NCI-H146 (cell line): ENCODE data around the gene TBCD.
"Not testable (repeated sequence)": the region's sequence is repeated elsewhere in the genome, so short reads cannot be mapped to it uniquely, and the experiment has no call there.

Source experiments
- DNase-seq: peaks from one replicate; lab custom pipeline; 2025; lab: John Stamatoyannopoulos, UW

Gene TBCD

GRCh38 chr17:82957961-82958561, 206.2 kb downstream of the TBCD start:
- no peak for DNase-seq

GRCh38 chr17:82959242-82959930, 207.5 kb downstream of the TBCD start:
- DNase-seq = no peak

- DNase-seq = no peak
Observed at GRCh38 chr17:82959990-82960418, 208.1 kb downstream of the TBCD start.

DNA sequence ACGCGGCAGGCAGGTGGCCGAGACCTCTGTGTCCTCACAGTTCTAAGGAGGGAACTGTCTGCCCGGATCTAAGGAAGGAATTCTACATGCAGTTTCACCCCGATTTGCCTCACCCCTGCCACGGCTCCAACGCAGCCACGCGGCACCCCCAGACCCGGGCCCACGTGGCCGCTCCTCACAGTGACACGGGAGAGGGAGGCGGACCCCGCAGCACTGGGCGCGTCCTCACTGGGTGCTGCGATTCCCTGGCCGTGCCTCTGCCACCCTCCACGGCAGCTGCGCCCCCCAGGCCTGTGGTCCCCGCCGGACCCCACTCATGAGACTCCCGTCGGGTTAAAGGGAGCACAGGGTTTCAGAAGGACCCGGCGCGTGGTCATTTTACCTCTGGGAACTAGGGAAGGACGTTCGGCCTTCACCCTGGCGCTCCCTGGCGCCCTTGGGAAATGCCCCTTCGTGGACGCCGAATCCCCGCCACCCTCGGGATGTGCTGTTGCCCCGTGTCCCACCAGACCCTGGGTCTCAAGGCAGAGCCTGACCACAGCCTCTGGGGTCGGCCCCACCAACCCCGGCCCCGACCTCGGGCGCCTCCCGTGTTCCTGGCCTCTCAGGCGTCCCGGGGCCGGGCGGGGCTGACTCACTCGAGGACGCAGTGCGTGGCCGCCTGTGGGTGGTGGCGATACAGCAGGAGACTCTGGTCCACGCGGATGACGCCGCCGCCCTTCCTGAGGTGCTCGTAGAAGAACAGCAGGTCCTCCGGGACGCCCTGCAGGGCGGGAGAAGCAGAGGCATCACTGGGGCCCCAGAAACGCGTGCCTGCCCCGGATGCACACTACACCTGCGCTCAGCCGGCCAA, 208.8 kb downstream of the TBCD start:
- no peak for DNase-seq

GRCh38 chr17:82961366-82962162, 209.7 kb downstream of the TBCD start:
- DNase-seq = no peak

GRCh38 chr17:82962163-82962720, 210.4 kb downstream of the TBCD start:
- no peak for DNase-seq

- DNase-seq = peak; percentile 68
Observed at GRCh38 chr17:82963104-82963950, 211.5 kb downstream of the TBCD start.

DNA sequence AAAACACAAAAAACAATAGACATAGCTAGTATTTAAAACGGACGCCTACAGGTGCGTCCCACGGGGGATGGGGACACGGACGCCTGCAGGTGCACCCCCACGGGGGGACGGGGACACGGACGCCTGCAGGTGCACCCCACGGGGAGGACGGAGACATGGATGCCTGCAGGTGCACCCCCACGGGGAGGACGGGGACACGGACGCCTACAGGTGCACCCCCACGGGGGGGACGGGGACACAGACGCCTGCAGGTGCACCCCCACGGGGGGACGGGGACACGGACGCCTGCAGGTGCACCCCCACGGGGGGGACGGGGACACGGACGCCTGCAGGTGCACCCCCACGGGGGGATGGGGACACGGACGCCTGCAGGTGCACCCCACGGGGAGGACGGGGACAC, 212.6 kb downstream of the TBCD start:
- not testable (repeated sequence) for DNase-seq

GRCh38 chr17:82964851-82965341, 213.0 kb downstream of the TBCD start:
- no peak for DNase-seq

DNA sequence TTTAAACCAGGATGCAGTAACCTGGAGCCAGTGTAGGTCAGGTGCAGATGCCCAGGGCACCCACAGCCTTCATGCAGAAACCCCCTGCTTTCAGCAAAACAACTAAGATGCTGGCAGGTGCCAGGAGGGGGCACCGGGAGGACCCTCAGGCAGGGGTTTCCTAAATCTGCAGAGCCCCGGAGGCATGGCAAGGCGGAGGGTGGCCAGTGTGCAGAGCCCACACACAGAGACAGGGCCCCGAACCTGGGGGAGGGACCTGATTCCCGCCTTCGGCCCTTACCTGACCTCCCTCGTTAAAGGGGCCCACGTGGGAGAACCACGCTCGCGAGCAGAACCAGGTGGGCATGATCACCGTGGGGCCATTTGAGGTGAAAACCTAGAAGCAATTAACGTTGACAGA, 213.5 kb downstream of the TBCD start:
- no peak for DNase-seq

GRCh38 chr17:82966415-82966814, 214.6 kb downstream of the TBCD start:
- no peak for DNase-seq

GRCh38 chr17:82967268-82968032, 215.6 kb downstream of the TBCD start:
- DNase-seq = no peak

DNA sequence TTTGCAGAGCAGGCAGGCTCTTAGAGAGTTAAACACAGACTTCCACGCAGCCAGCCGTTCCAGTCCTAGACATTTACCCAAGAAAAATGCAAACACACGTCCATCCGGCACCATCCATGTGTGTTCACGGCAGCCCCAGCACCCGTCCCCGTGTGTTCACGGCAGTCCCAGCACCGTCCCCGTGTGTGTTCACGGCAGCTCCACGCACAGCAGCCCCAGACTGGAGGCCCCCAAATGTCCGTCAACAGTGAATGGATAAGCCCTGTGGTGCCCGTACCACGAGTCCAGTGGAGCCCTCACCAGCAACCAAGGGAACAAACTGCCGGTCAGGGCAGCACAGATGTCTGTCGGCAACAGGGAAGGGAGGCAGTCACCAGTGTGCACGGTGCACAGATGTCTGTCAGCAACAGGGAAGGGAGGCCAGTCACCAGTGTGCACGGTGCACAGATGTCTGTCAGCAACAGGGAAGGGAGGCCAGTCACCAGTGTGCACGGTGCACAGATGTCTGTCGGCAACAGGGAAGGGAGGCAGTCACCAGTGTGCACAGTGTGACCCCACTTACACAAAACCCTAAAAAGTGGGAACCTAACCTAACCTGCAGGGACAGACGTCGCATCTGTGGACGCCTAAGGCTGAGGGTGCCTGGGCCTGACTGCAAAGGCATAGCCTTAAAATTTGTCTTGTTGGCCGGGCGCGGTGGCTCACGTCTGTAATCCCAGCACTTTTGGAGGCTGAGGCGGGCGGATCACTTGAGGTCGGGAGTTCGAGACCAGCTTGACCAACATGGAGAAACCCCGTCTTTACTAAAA, 216.4 kb downstream of the TBCD start:
- not testable (repeated sequence) for DNase-seq

DNA sequence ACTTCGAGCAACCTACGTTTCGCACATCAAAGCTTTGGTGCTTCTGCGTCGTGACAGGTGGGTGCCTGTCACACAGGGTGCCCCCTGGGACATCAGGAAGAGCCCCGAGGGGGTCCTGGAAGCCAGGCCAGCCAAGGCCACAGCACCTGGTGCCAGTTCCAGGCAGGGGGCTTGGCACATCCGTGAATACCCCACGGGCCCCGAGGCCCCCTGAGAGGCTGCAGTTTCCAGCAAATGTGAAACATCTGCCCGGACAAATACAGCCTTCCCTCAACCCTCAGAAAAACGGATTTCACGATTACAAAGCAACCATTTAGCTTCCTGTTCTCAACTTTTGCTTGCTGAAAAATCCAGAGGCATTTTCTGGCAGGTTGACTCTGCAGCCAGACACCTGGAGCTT, 218.2 kb downstream of the TBCD start:
- no peak for DNase-seq

GRCh38 chr17:82970818-82971590, 219.1 kb downstream of the TBCD start:
- no peak for DNase-seq

- no peak for DNase-seq
Observed at GRCh38 chr17:82972836-82973372, 221.0 kb downstream of the TBCD start.

GRCh38 chr17:82973456-82974135, 221.7 kb downstream of the TBCD start:
- no peak for DNase-seq
